IMR-90 (cell line): Measurements from ENCODE around the gene TBC1D9. TPM values are rescaled to one million over a fixed set of nuclear protein-coding genes. Genes with fewer than 3 reads are reported as not detected.

Source experiments
- ATAC-seq: fragments of 200-7000 bp; cut with Tn5 transposase; 2 replicates; pipeline ENCODE4 v1.9.1; 2020; ENCODE audit warnings: low read depth, mild to moderate bottlenecking, moderate library complexity
- BruUV-seq: library from RNA; stranded (reverse); fragments of 400-500 nt; replicated peaks from 2 replicates; lab custom pipeline; 2021; lab: Mats Ljungman, UMichigan
- CTCF ChIA-PET: fragments of 300-600 bp; formaldehyde crosslinking; extraction: SDS; loops from one replicate; lab custom pipeline; 2021; ENCODE audit warnings: antibody characterized with exemption; lab: Yijun Ruan, JAX
- POLR2A ChIA-PET: fragments of 300-600 bp; sonication (Branson Sonifier 250); formaldehyde crosslinking; loops from one replicate; lab custom pipeline; 2022; ENCODE audit warnings: antibody characterized with exemption; ENCODE audit not compliant: unreplicated experiment; lab: Charles Lee
- DNase-seq: peaks from one replicate; pipeline ENCODE4 v3.0.0; 2013
- H2AFZ ChIP-seq: replicated peaks from 2 replicates; pipeline ENCODE3; 2013; ENCODE audit warnings: low read length, mild to moderate bottlenecking; ENCODE audit not compliant: poor library complexity
- H2AK5ac ChIP-seq: 2 replicates; pipeline ENCODE4 v1.6.1; 2013; ENCODE audit warnings: low read depth, low read length, inconsistent platforms
- H2AK9ac ChIP-seq: replicated peaks from 2 replicates; pipeline ENCODE3; 2013; ENCODE audit warnings: mild to moderate bottlenecking, low read depth, low read length, moderate library complexity; ENCODE audit not compliant: poor library complexity
- H2BK120ac ChIP-seq: 2 replicates; pipeline ENCODE4 v1.6.1; 2013; ENCODE audit warnings: low read depth, low read length, inconsistent platforms
- H2BK15ac ChIP-seq: 3 replicates; pipeline ENCODE4 v1.6.1; 2013; ENCODE audit warnings: low read depth, low read length, inconsistent platforms
- H2BK20ac ChIP-seq: 2 replicates; pipeline ENCODE4 v1.6.1; 2013; ENCODE audit warnings: low read depth, mild to moderate bottlenecking, inconsistent platforms, low read length, moderate library complexity
- H2BK5ac ChIP-seq: 2 replicates; pipeline ENCODE4 v1.6.1; 2013; ENCODE audit warnings: mild to moderate bottlenecking, low read depth, low read length, inconsistent platforms; ENCODE audit not compliant: poor library complexity, severe bottlenecking
- H3K14ac ChIP-seq: replicated peaks from 2 replicates; pipeline ENCODE4 v1.6.1; 2013; ENCODE audit warnings: low read depth, low read length, inconsistent platforms
- H3K18ac ChIP-seq: 2 replicates; pipeline ENCODE4 v1.6.1; 2013; ENCODE audit warnings: low read depth, low read length, control low read depth
- H3K23ac ChIP-seq: 2 replicates; pipeline ENCODE4 v1.6.1; 2013; ENCODE audit warnings: low read depth, low read length, inconsistent platforms
- H3K27ac ChIP-seq: 2 replicates; pipeline ENCODE4 v1.5.1; 2013; ENCODE audit warnings: mild to moderate bottlenecking, control low read depth, low read length; ENCODE audit not compliant: insufficient read depth
- H3K27me3 ChIP-seq: 2 replicates; pipeline ENCODE4 v1.6.1; 2013; ENCODE audit warnings: low read length; ENCODE audit not compliant: control insufficient read depth, insufficient read depth
- H3K36me3 ChIP-seq: 2 replicates; pipeline ENCODE4 v1.6.1; 2013; ENCODE audit warnings: low read length, mixed read lengths; ENCODE audit not compliant: control insufficient read depth, insufficient read depth
- H3K4ac ChIP-seq: 2 replicates; pipeline ENCODE4 v1.6.1; 2013; ENCODE audit warnings: low read depth, low read length, inconsistent platforms
- H3K4me1 ChIP-seq: 2 replicates; pipeline ENCODE4 v1.6.1; 2013; ENCODE audit warnings: low read length, mixed read lengths; ENCODE audit not compliant: control insufficient read depth, insufficient read depth
- H3K4me2 ChIP-seq: 2 replicates; pipeline ENCODE4 v1.6.1; 2013; ENCODE audit warnings: low read depth, mild to moderate bottlenecking, control low read depth, low read length, moderate library complexity
- H3K4me3 ChIP-seq: 2 replicates; pipeline ENCODE4 v1.5.1; 2013; ENCODE audit warnings: low read depth, mild to moderate bottlenecking, control low read depth, low read length, moderate library complexity; ENCODE audit not compliant: insufficient read depth
- H3K56ac ChIP-seq: 2 replicates; pipeline ENCODE4 v1.6.1; 2013; ENCODE audit warnings: low read length, inconsistent platforms; ENCODE audit not compliant: insufficient read depth; ENCODE audit errors: extremely low read depth
- H3K79me1 ChIP-seq, 2 experiments: 2 replicates each; pipeline ENCODE4 v1.6.1; 2013; ENCODE audit warnings: low read length in 2 of 2, inconsistent platforms in 1 of 2, low read depth in 1 of 2
- H3K9ac ChIP-seq: 2 replicates; pipeline ENCODE4 v1.6.1; 2013; ENCODE audit warnings: low read depth, low read length, control low read depth
- H3K9me1 ChIP-seq: 2 replicates; pipeline ENCODE4 v1.6.1; 2013; ENCODE audit warnings: low read length, inconsistent platforms; ENCODE audit not compliant: insufficient read depth
- H3K9me3 ChIP-seq: 2 replicates; pipeline ENCODE4 v1.6.1; 2013; ENCODE audit warnings: low read length; ENCODE audit not compliant: control insufficient read depth, insufficient read depth
- H4K20me1 ChIP-seq: 2 replicates; pipeline ENCODE4 v1.6.1; 2013; ENCODE audit warnings: low read length, inconsistent platforms; ENCODE audit not compliant: insufficient read depth
- H4K5ac ChIP-seq: 2 replicates; pipeline ENCODE4 v1.6.1; 2013; ENCODE audit warnings: mild to moderate bottlenecking, low read depth, low read length, control low read depth
- H4K8ac ChIP-seq, 2 experiments: 2 replicates each; pipeline ENCODE4 v1.6.1; 2013; ENCODE audit warnings: low read depth in 2 of 2, low read length in 2 of 2, control low read depth in 1 of 2, inconsistent platforms in 1 of 2
- H4K91ac ChIP-seq: 2 replicates; pipeline ENCODE4 v1.6.1; 2013; ENCODE audit warnings: low read depth, low read length, inconsistent platforms; ENCODE audit not compliant: insufficient read depth
- BHLHE40 ChIP-seq: fragments of 150-350 bp; IDR thresholded peaks from 2 replicates; pipeline ENCODE4 v1.6.1; 2016; ENCODE audit warnings: mild to moderate bottlenecking, low read depth, low read length
- CEBPB ChIP-seq: IDR thresholded peaks from 2 replicates; pipeline ENCODE4 v1.6.1; 2012; ENCODE audit warnings: low read depth, low read length, improper control_type of control experiment
- CHD1 ChIP-seq: IDR thresholded peaks from 2 replicates; pipeline ENCODE4 v1.6.1; 2012; ENCODE audit warnings: low read depth, low read length, improper control_type of control experiment
- CTCF ChIP-seq: conservative IDR thresholded peaks from 2 replicates; pipeline ENCODE4 v1.5.1; 2012; ENCODE audit warnings: mild to moderate bottlenecking, low read depth, low read length, improper control_type of control experiment
- ELK1 ChIP-seq: fragments of 150-350 bp; IDR thresholded peaks from 2 replicates; pipeline ENCODE4 v1.6.1; 2016; ENCODE audit warnings: low read depth, mild to moderate bottlenecking, low read length, moderate library complexity, borderline replicate concordance
- FOS ChIP-seq: fragments of 150-350 bp; IDR thresholded peaks from 2 replicates; pipeline ENCODE4 v1.6.1; 2016; ENCODE audit warnings: low read depth, low read length
- MAFK ChIP-seq: IDR thresholded peaks from 2 replicates; pipeline ENCODE4 v1.6.1; 2012; ENCODE audit warnings: low read depth, low read length, improper control_type of control experiment
- MAZ ChIP-seq: IDR thresholded peaks from 2 replicates; pipeline ENCODE4 v1.6.1; 2012; ENCODE audit warnings: low read depth, mild to moderate bottlenecking, low read length, improper control_type of control experiment, moderate library complexity, borderline replicate concordance
- MXI1 ChIP-seq: IDR thresholded peaks from 2 replicates; pipeline ENCODE4 v1.6.1; 2012; ENCODE audit warnings: low read depth, mild to moderate bottlenecking, low read length, moderate library complexity, borderline replicate concordance
- NFE2L2 ChIP-seq: fragments of 150-350 bp; IDR thresholded peaks from 2 replicates; pipeline ENCODE4 v1.6.1; 2016; ENCODE audit warnings: low read depth, mild to moderate bottlenecking, low read length
- POLR2A ChIP-seq: IDR thresholded peaks from 2 replicates; pipeline ENCODE4 v1.6.1; 2012; ENCODE audit warnings: mild to moderate bottlenecking, low read depth, low read length
- RAD21 ChIP-seq: IDR thresholded peaks from 2 replicates; pipeline ENCODE4 v1.6.1; 2012; ENCODE audit warnings: low read length, improper control_type of control experiment
- RCOR1 ChIP-seq: IDR thresholded peaks from 2 replicates; pipeline ENCODE4 v1.6.1; 2012; ENCODE audit warnings: mild to moderate bottlenecking, low read length, improper control_type of control experiment; ENCODE audit not compliant: insufficient replicate concordance
- RFX5 ChIP-seq: IDR thresholded peaks from 2 replicates; pipeline ENCODE4 v1.8.0; 2012; ENCODE audit warnings: low read depth, mild to moderate bottlenecking, low read length, moderate library complexity
- SMC3 ChIP-seq: fragments of 150-350 bp; IDR thresholded peaks from 2 replicates; pipeline ENCODE4 v1.6.1; 2016; ENCODE audit warnings: low read depth, mild to moderate bottlenecking, antibody characterized with exemption, low read length, moderate library complexity
- USF2 ChIP-seq: fragments of 150-350 bp; IDR thresholded peaks from 2 replicates; pipeline ENCODE4 v1.6.1; 2017; ENCODE audit warnings: mild to moderate bottlenecking, antibody characterized with exemption, low read length, low read depth
- WGBS, 2 experiments: methylation state at CpG; one replicate each; pipeline versions ENCODE4 v1.1.5 to v1.1.7; 2013; ENCODE audit warnings: missing lambda C conversion rate in 2 of 2; ENCODE audit not compliant: insufficient read length in 1 of 2; ENCODE audit errors: extremely low coverage in 2 of 2; 5-methylcytosine and 5-hydroxymethylcytosine counted together
- dilution Hi-C: fragments of 300-500 bp; cut with HindIII; formaldehyde crosslinking; loops from one replicate; pipeline ENCODE4 v1.14.3; 2018; ENCODE audit warnings: low sequenced_read_pairs; ENCODE audit not compliant: unreplicated experiment
- in situ Hi-C: fragments of 300-500 bp; cut with MboI; formaldehyde crosslinking; loops from 3 replicates; pipeline ENCODE4 v1.14.3; 2019; ENCODE audit warnings: low sequenced_read_pairs, inconsistent platforms, mixed read lengths
- intact Hi-C: fragments of 100-400 bp; cut with micrococcal nuclease; formaldehyde crosslinking; loops from 2 replicates; pipeline ENCODE4 v1.10.0; 2022
- polyA plus RNA-seq, 3 experiments: library from polyadenylated mRNA; depleted of rRNA; stranded (reverse); fragments of >200 nt; gene quantifications; 2 replicates each; pipeline ENCODE4 v1.2.3, GENCODE V29; 2012; ENCODE audit warnings: low replicate concordance in 1 of 3
- total RNA-seq: library from RNA; depleted of rRNA; stranded (reverse); fragments of >200 nt; gene quantifications from 2 replicates; pipeline ENCODE4 v1.2.3, GENCODE V29; 2012

The TBC1D9 gene
- total and polyA plus RNA-seq, 2 of the 4 experiments (the other 2 are of a cell fraction): 11.7 to 15.2 TPM

- no peak overlapping the region for H2BK15ac ChIP-seq
- H4K20me1 ChIP-seq: peaks cover 5% of the 10 kb centered on the region; the same call in 1 of the 2 replicates
- TF ChIP-seq NFE2L2: no peak
- TF ChIP-seq USF2: no peak
- TF ChIP-seq RCOR1: no peak
- no peak for TF ChIP-seq FOS
- TF ChIP-seq CEBPB: no peak
- no peak for TF ChIP-seq CTCF
- no peak for TF ChIP-seq MXI1
- TF ChIP-seq MAFK: no peak
- no peak for TF ChIP-seq SMC3
- no peak for TF ChIP-seq CHD1
- no peak for TF ChIP-seq MAZ
- no peak for TF ChIP-seq POLR2A
- no peak for TF ChIP-seq BHLHE40
- no peak for TF ChIP-seq RFX5
- no peak for TF ChIP-seq ELK1
- no peak for TF ChIP-seq RAD21
- H2AK5ac ChIP-seq: no peak overlapping the region
- H3K23ac ChIP-seq: no peak overlapping the region
- H3K36me3 ChIP-seq: no peaks in the 10 kb centered on the region
- intact Hi-C loops (no loop called here), dilution Hi-C loops (no loop called here), in situ Hi-C loops (no loop called here)
- H2AFZ ChIP-seq: no peak overlapping the region
- H3K79me1 ChIP-seq: peaks cover 14 to 32% of the 10 kb centered on the region in 2 experiments
- H3K18ac ChIP-seq: no peak overlapping the region; the same call in 1 of the 2 replicates
- ChIA-PET CTCF (interaction anchor here (1.0 to 1.2 kb wide), 2 partner anchors 13 to 14 kb away, joined by 4 read pairs; no protein-coding TSS in a partner anchor), POLR2A (no interaction called here)
- peaks cover 5% of the 10 kb centered on the region for H3K9me1 ChIP-seq
- no peak overlapping the region for H3K4ac ChIP-seq
- no peak overlapping the region for H4K5ac ChIP-seq
- H3K9ac ChIP-seq: no peak overlapping the region
- no peak overlapping the region for H3K14ac ChIP-seq
- H2BK120ac ChIP-seq: no peak overlapping the region
- no TSS peak for BruUV-seq
- ATAC-seq (no peak), DNase-seq (no peak)
- H3K56ac ChIP-seq: no peak overlapping the region
- H3K4me3 ChIP-seq: no peak overlapping the region
- no peak overlapping the region for H2BK5ac ChIP-seq
- H3K4me1 ChIP-seq: peaks cover 10% of the 10 kb centered on the region
- no peak overlapping the region for H4K91ac ChIP-seq
- no peaks in the 10 kb centered on the region for H3K9me3 ChIP-seq
- H2BK20ac ChIP-seq: no peak overlapping the region
- H3K27me3 ChIP-seq: no peaks in the 10 kb centered on the region
- no peak overlapping the region for H3K4me2 ChIP-seq
- WGBS, 2 experiments: no CpG with 5 or more reads among the region's 2 CpGs
- no peak overlapping the region for H2AK9ac ChIP-seq
- no peak overlapping the region for H3K27ac ChIP-seq
- H4K8ac ChIP-seq: no peak overlapping the region
Measured at GRCh38 chr4:140735317-140735716, 20.9 kb downstream of the TBC1D9 start.
